ENCODE measurements around the gene KCNA5. TPM values are rescaled to one million over a fixed set of nuclear protein-coding genes. Genes with fewer than 3 reads are reported as not detected.

The KCNA5 gene
- total RNA-seq, 1 experiment from 2014 or later: not detected

Other genes starting within 250 kb of the KCNA5 start
- 0.83 and 2.2 TPM in 2 replicates for gene KCNA1, start 134.0 kb upstream of the KCNA5 start, total RNA-seq (2014; rRNA removed)